Uterus (tissue), 4 donors: ENCODE measurements around the gene OR51V1. TPM values are rescaled to one million over a fixed set of nuclear protein-coding genes. Genes with fewer than 3 reads are reported as not detected.

Experiments
- DNase-seq, 2 donors: peaks; one replicate each; pipeline ENCODE4 v3.0.0-alpha.2; 2019 to 2020
- H3K27ac ChIP-seq, 2 donors: fragments of 200-600 bp; sonication (generic); 1 replicate in 1 of 2; 2 replicates in 1 of 2; pipeline ENCODE4 v1.5.1; 2016 to 2018
- H3K27me3 ChIP-seq, 2 donors: fragments of 200-600 bp; sonication (generic); one replicate each; pipeline ENCODE4 v1.5.1; 2018 to 2019; ENCODE audit warnings: control low read depth in 1 of 2
- H3K36me3 ChIP-seq, 2 donors: fragments of 200-600 bp; sonication (generic); one replicate each; pipeline ENCODE4 v1.5.1; 2019; ENCODE audit warnings: control low read depth in 1 of 2
- H3K4me1 ChIP-seq, 2 donors: fragments of 200-600 bp; sonication (generic); one replicate each; pipeline ENCODE4 v1.5.1; 2018 to 2019; ENCODE audit warnings: control low read depth in 1 of 2
- H3K4me3 ChIP-seq, 2 donors: fragments of 200-600 bp; sonication (generic); 1 replicate in 1 of 2; 2 replicates in 1 of 2; pipeline ENCODE4 v1.5.1; 2018 to 2019; ENCODE audit warnings: mild to moderate bottlenecking in 1 of 2
- H3K9me3 ChIP-seq, 2 donors: fragments of 200-600 bp; sonication (generic); one replicate each; pipeline ENCODE4 v1.5.1; 2019; ENCODE audit warnings: control low read depth in 1 of 2
- CTCF ChIP-seq, 4 experiments: fragments of 200-600 bp in 2 of 4; fragments of 450-650 bp in 2 of 4; sonication (generic) in 2 of 4; IDR thresholded peaks; one replicate each; pipeline ENCODE4 v1.5.1; 2016 to 2019; ENCODE audit warnings: antibody characterized with exemption in 4 of 4, mild to moderate bottlenecking in 2 of 4, moderate library complexity in 1 of 4
- POLR2A ChIP-seq, 2 donors: fragments of 450-650 bp; IDR thresholded peaks; one replicate each; pipeline ENCODE4 v1.6.1; 2016; ENCODE audit warnings: antibody characterized with exemption in 2 of 2, mild to moderate bottlenecking in 1 of 2, moderate library complexity in 1 of 2
- intact Hi-C: fragments of 100-400 bp; cut with DNase I; formaldehyde crosslinking; loops from one replicate; pipeline ENCODE4 v1.15.1; 2023; ENCODE audit warnings: low total_unique reads
- total RNA-seq, 4 donors: library from RNA; depleted of rRNA in 3 of 4; stranded (reverse); fragments of >200 nt in 3 of 4; gene quantifications; one replicate each; pipeline versions ENCODE4 v1.1.0 to v1.2.4, GENCODE V29; 2014 to 2023
- donor health status: DM: yes; HTN: yes; CAD: no.

The OR51V1 gene
- total RNA-seq, 4 donors from 2014 or later = not detected

GRCh38 chr11:5230266-5230665 is 29.8 kb upstream of the OR51V1 start:
- intact Hi-C loops = no loop called here

GRCh38 chr11:5229796-5230195 is 29.3 kb upstream of the OR51V1 start:
- Histone ChIP-seq H3K4me3 (no peak overlapping the region), H3K27ac (no peak overlapping the region), H3K36me3 (no peaks in the 10 kb centered on the region), H3K9me3 (no peaks in the 10 kb centered on the region), H3K27me3 (peaks cover 0 to 2% of the 10 kb centered on the region in 2 donors), H3K4me1 (no peaks in the 10 kb centered on the region)
- TF ChIP-seq CTCF (IDR thresholded peaks at IDR 0.05) (no peak), POLR2A (IDR thresholded peaks at IDR 0.05) (no peak)
- no peak for DNase-seq
- intact Hi-C loops = no loop called here

More at GRCh38 chr11:5230266-5230665, 29.8 kb upstream of the OR51V1 start:
- no peaks in the 10 kb centered on the region for H3K9me3 ChIP-seq
- H3K36me3 ChIP-seq = no peaks in the 10 kb centered on the region
- H3K27me3 ChIP-seq = peaks cover 0 to 2% of the 10 kb centered on the region in 2 donors
- H3K4me3 ChIP-seq = no peak overlapping the region
- TF ChIP-seq POLR2A (IDR thresholded peaks at IDR 0.05) (no peak), CTCF (IDR thresholded peaks at IDR 0.05) (no peak)
- no peak for DNase-seq
- H3K27ac ChIP-seq = no peak overlapping the region
- H3K4me1 ChIP-seq = no peaks in the 10 kb centered on the region

DNA sequence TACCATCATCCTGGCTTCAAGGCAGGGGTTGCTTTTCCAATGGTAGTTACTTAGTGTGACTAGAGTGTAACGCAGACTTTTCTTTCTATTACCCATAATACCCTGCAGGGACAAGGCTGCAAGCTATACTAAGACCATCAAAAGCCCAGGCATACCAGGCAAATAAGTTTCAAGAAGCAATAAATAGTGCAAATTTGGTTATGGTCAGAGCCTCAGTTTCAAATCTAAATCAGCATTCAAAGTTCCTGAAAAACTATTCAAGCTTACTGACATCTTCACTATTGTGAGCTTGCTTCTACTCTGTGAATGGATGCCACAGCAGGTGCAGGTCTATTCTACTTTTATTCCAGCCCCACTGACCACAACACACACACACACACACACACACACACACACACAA is 28.9 kb upstream of the OR51V1 start:
- no peak overlapping the region for H3K27ac ChIP-seq
- intact Hi-C loops = no loop called here
- no peaks in the 10 kb centered on the region for H3K36me3 ChIP-seq
- H3K4me3 ChIP-seq = no peak overlapping the region
- no peaks in the 10 kb centered on the region for H3K9me3 ChIP-seq
- TF ChIP-seq CTCF (IDR thresholded peaks at IDR 0.05) (no peak), POLR2A (IDR thresholded peaks at IDR 0.05) (no peak)
- no peak for DNase-seq
- H3K4me1 ChIP-seq = no peaks in the 10 kb centered on the region
- peaks cover 0 to 2% of the 10 kb centered on the region in 2 donors for H3K27me3 ChIP-seq

GRCh38 chr11:5228124-5228523 is 27.6 kb upstream of the OR51V1 start:
- Histone ChIP-seq H3K36me3 (no peaks in the 10 kb centered on the region), H3K27me3 (peaks cover 0 to 2% of the 10 kb centered on the region in 2 donors), H3K4me3 (no peak overlapping the region), H3K9me3 (no peaks in the 10 kb centered on the region), H3K27ac (no peak overlapping the region), H3K4me1 (no peaks in the 10 kb centered on the region)
- intact Hi-C loops = no loop called here
- DNase-seq = no peak
- no peak for TF ChIP-seq CTCF (IDR thresholded peaks at IDR 0.05)
- TF ChIP-seq POLR2A (IDR thresholded peaks at IDR 0.05) = no peak

GRCh38 chr11:5227681-5228080 is 27.2 kb upstream of the OR51V1 start:
- Histone ChIP-seq H3K9me3 (no peaks in the 10 kb centered on the region), H3K4me1 (no peaks in the 10 kb centered on the region), H3K4me3 (no peak overlapping the region), H3K36me3 (no peaks in the 10 kb centered on the region), H3K27me3 (peaks cover 0 to 2% of the 10 kb centered on the region in 2 donors), H3K27ac (no peak overlapping the region)
- DNase-seq = no peak
- TF ChIP-seq POLR2A (IDR thresholded peaks at IDR 0.05) (no peak), CTCF (IDR thresholded peaks at IDR 0.05) (no peak)
- intact Hi-C loops = no loop called here
